Mucosa of descending colon (tissue), 3 donors: ENCODE measurements around the gene TMEM54. TPM values are rescaled to one million over a fixed set of nuclear protein-coding genes. Genes with fewer than 3 reads are reported as not detected.

Source experiments
- ATAC-seq: fragments of 200-7000 bp; cut with Tn5 transposase; one replicate; pipeline ENCODE4 v1.9.1; 2020; ENCODE audit warnings: mild to moderate bottlenecking, moderate library complexity
- DNase-seq, 3 donors: peaks; one replicate each; pipeline ENCODE4 v3.0.0-alpha.2; 2020
- H3K36me3 ChIP-seq: fragments of 200-600 bp; one replicate; pipeline ENCODE4 v1.8.0; 2021; ENCODE audit warnings: low read depth, mild to moderate bottlenecking
- H3K4me1 ChIP-seq: fragments of 200-600 bp; one replicate; pipeline ENCODE4 v1.8.0; 2021; ENCODE audit warnings: low read depth, mild to moderate bottlenecking
- H3K4me3 ChIP-seq: fragments of 200-600 bp; one replicate; pipeline ENCODE4 v1.8.0; 2021; ENCODE audit warnings: mild to moderate bottlenecking
- H3K9me3 ChIP-seq: fragments of 200-600 bp; one replicate; pipeline ENCODE4 v1.8.0; 2021; ENCODE audit warnings: mild to moderate bottlenecking
- intact Hi-C, 2 donors: fragments of 100-400 bp; cut with DNase I in 1 of 2; cut with micrococcal nuclease in 1 of 2; formaldehyde crosslinking; loops; one replicate each; pipeline versions ENCODE4 v1.11.0 to v1.11.1; 2022; cut with DNase I, micrococcal nuclease
- total RNA-seq, 3 donors: library from RNA; stranded (reverse); fragmentation: NEBNext Ultra II Directional in 2 of 3; extraction: Animal tissue kit (Norgen Biotek cat#: 25700) in 2 of 3; gene quantifications; one replicate each; pipeline versions ENCODE4 v1.2.1 to v1.2.4, GENCODE V29; 2021 to 2023
- TF ChIP-seq, protein P1 (sequence below): fragments of 200-600 bp; IDR thresholded peaks from one replicate; pipeline ENCODE4 v1.8.0; 2022; ENCODE audit warnings: antibody characterized with exemption, mild to moderate bottlenecking
- donor health status: DM: no; HTN: no; CAD: no; lungs with moderate emphysema.
- donor health status: DM: no; HTN: no; CAD: no.
- donor health status: DM: no; HTN: yes; CAD: no.

The TMEM54 gene
- total RNA-seq, 3 donors from 2014 or later: 426 to 995 (median 483) TPM

DNA sequence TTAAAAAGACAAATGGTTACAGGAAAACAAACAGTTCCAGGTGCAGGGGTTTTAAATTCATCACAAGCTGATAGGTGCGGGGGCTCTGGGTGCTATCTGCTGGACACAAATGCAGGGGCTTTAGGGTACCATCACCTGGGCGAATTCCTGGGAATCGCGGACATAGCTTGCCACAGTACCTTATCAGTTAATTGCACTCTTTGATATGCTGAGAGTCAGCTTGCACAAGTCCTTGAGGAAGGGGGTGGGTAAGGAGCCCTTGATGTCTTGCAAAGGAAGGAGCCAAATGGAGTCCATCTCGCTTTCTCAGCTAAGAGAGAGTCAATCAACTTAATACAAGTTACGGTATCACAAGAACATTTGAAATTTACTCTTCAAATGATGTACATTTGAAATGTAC, 25.4 kb upstream of the TMEM54 start:
- no peak overlapping the region for H3K4me3 ChIP-seq
- ATAC-seq: no peak
- H3K4me1 ChIP-seq: peaks cover 14% of the 10 kb centered on the region
- DNase-seq: no peak
- intact Hi-C loops: no loop called here
- no peaks in the 10 kb centered on the region for H3K9me3 ChIP-seq
- TF ChIP-seq, protein P1, sequence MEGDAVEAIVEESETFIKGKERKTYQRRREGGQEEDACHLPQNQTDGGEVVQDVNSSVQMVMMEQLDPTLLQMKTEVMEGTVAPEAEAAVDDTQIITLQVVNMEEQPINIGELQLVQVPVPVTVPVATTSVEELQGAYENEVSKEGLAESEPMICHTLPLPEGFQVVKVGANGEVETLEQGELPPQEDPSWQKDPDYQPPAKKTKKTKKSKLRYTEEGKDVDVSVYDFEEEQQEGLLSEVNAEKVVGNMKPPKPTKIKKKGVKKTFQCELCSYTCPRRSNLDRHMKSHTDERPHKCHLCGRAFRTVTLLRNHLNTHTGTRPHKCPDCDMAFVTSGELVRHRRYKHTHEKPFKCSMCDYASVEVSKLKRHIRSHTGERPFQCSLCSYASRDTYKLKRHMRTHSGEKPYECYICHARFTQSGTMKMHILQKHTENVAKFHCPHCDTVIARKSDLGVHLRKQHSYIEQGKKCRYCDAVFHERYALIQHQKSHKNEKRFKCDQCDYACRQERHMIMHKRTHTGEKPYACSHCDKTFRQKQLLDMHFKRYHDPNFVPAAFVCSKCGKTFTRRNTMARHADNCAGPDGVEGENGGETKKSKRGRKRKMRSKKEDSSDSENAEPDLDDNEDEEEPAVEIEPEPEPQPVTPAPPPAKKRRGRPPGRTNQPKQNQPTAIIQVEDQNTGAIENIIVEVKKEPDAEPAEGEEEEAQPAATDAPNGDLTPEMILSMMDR: no peak
- no peaks in the 10 kb centered on the region for H3K36me3 ChIP-seq

DNA sequence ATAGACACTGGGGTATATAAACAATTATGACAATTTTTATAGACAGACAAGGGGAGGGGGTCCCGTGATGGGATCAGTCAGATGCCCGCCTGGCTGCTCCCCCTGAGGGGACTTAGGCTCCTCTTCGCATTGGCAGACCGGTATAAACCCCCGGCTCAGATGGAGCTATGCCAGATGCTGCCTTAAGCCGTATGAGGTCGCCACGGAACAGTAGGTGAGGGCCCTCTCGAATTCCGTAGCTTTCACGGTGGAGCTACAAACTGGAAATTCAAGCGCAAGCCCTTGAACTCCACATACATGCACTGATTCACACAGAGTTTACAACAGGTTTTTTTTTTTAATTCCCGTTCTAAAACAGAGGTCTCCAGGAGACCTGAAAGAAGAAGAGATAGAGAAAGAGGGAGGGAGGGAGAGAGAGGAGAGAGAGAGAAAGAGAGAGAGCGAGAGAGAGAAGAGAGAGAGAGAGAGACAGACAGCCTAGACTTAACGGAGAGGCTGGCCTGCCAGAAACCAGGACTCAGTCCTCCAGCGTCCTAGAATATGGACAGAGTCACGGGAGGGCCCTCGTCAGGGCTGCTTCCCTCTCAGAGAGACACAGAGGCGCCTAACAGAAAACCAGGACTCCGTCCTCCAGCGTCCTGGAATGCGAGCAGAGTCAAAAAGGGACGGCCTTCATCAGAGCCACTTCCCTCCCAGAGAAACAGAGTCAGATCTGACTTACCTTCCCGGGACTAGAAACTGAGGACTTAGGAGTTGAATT, 24.4 kb upstream of the TMEM54 start:
- Histone ChIP-seq H3K36me3 (no peaks in the 10 kb centered on the region), H3K4me1 (peaks cover 14% of the 10 kb centered on the region), H3K9me3 (no peaks in the 10 kb centered on the region), H3K4me3 (no peak overlapping the region)
- ATAC-seq: peak; percentile 77
- TF ChIP-seq, protein P1: no peak
- peak in 1 of 3 donors; percentile 57 for DNase-seq
- intact Hi-C loops: no loop called here

DNA sequence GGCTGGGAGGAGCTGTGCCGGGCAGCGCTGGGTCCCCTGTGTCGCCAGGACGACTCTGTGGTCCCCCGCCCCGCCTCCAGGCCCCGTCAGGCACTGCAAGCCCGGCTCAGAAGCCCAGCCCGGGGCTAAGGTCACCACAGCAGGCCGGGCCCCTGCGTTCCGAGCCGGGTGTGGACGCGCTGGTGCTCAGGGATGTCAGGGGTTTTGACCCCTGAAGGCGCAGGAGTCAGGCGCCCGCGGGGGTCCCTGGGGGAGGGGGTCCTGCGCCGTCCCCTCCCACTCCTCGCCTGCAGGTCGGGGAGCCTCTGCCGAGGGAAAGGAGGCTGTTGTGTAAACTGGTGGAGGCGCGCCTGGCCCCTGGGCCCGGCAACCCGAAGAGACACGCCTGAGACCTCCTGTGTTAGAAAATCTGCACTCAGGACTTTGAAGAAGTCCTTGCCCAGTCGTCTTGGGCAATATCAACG, 23.7 kb upstream of the TMEM54 start:
- TF ChIP-seq, protein P1: peak; percentile 30
- H3K9me3 ChIP-seq: no peaks in the 10 kb centered on the region
- H3K4me1 ChIP-seq: peaks cover 14% of the 10 kb centered on the region
- intact Hi-C loops: no loop called here
- H3K4me3 ChIP-seq: no peak overlapping the region
- no peaks in the 10 kb centered on the region for H3K36me3 ChIP-seq
- DNase-seq: peak; percentile 84 to 87 (median 84)
- peak; percentile 97 for ATAC-seq

DNA sequence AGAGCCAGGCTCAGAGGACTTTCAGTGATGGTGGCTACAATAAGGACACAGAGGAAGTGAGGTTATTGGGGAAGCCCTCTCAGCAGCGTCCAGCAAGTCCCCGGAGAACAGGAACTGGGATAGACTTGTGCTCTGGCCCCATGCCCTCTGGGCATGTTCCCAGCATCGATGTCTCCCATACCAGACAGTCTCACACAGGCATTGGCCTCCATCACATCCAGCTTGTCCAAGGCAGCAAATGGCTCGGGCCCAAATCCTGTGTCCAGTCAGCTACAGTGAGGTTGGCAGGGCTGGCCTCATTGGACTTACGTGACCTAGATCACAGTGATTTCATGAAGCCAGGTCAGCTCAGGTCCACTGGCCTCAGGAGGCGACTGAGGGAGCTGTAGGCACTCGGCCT, 19.6 kb upstream of the TMEM54 start:
- Histone ChIP-seq H3K36me3 (no peaks in the 10 kb centered on the region), H3K4me1 (peaks cover 37% of the 10 kb centered on the region), H3K9me3 (no peaks in the 10 kb centered on the region), H3K4me3 (no peak overlapping the region)
- no peak for ATAC-seq
- TF ChIP-seq, protein P1: no peak
- peak in 1 of 3 donors; percentile 38 for DNase-seq
- intact Hi-C loops: no loop called here

DNA sequence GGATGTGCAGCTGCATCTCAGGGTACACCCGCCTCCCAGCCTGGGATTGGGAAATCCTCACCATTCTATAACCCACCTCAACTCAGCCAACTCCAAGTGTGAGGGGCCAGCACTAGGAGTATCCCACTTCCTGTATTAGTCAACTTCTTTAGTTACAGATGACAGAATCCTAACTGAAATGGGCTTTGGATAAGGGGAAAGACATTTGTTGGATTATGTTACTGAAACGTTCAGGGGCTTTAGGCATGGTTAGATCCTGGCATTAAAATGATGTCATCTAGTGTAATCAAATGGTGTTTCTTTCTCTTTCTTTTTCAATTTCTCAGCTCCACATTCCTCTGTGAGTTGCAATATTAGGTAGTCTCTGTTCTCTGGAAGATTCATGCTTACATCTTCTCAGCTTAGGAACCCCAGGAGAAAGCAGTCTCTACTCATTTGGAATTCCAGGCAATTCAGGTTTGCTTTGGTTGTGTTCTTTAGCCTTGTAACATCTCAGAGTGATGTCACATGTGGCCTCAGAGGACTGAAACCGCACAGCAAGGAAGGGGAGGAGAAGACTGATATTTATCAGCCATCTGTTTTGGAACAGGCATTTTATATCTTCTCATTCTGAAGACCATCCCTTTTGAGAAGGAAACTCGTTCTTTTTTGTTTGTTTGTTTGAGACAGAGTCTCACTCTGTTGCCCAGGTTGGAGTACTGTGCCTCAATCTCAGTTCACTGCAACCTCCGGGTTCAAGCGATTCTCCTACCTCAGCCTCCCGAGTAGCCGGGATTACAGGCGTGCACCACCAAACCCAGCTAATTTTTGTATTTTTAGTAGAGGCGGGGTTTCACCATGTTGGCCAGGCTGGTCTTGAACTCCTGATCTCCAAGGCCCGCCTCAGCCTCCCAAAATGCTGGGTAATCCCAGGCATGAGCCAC, 18.9 kb upstream of the TMEM54 start:
- DNase-seq (peak in 1 of 3 donors; percentile 23), ATAC-seq (no peak)
- intact Hi-C loops: no loop called here
- Histone ChIP-seq H3K36me3 (no peaks in the 10 kb centered on the region), H3K4me3 (no peak overlapping the region), H3K4me1 (peaks cover 30% of the 10 kb centered on the region), H3K9me3 (no peaks in the 10 kb centered on the region)
- TF ChIP-seq, protein P1: no peak
